ENCODE data around the gene SEC61B.

SEC61B gene

GRCh38 chr9:99264070-99264680, 42.1 kb downstream of the SEC61B start:
- in situ Hi-C loops (cut with MboI; ENCODE audit: low sequenced_read_pairs), result loop anchor here (25.0 kb wide), 1 partner anchor 748 kb away; no protein-coding TSS in a partner anchor

GRCh38 chr9:99265691-99266090, 43.6 kb downstream of the SEC61B start:
- in situ Hi-C loops (cut with MboI; ENCODE audit: low sequenced_read_pairs), result loop anchor here (25.0 kb wide), 1 partner anchor 747 kb away; no protein-coding TSS in a partner anchor

- in situ Hi-C loops (cut with MboI; ENCODE audit: low sequenced_read_pairs), result loop anchor here (25.0 kb wide), 1 partner anchor 746 kb away; no protein-coding TSS in a partner anchor
Measured at GRCh38 chr9:99266255-99267023, 44.4 kb downstream of the SEC61B start.

GRCh38 chr9:99269416-99269815, 47.3 kb downstream of the SEC61B start:
- in situ Hi-C loops (cut with MboI; ENCODE audit: low sequenced_read_pairs), result loop anchor here (25.0 kb wide), 1 partner anchor 743 kb away; no protein-coding TSS in a partner anchor

- in situ Hi-C loops (cut with MboI; ENCODE audit: low sequenced_read_pairs), result loop anchor here (25.0 kb wide), 1 partner anchor 742 kb away; no protein-coding TSS in a partner anchor
Measured at GRCh38 chr9:99270491-99270890, 48.4 kb downstream of the SEC61B start.

GRCh38 chr9:99272836-99273235, 50.8 kb downstream of the SEC61B start:
- in situ Hi-C loops (cut with MboI; ENCODE audit: low sequenced_read_pairs), result loop anchor here (25.0 kb wide), 1 partner anchor 739 kb away; no protein-coding TSS in a partner anchor

- in situ Hi-C loops (cut with MboI; ENCODE audit: low sequenced_read_pairs), result loop anchor here (25.0 kb wide), 1 partner anchor 738 kb away; no protein-coding TSS in a partner anchor
Measured at GRCh38 chr9:99274016-99274415, 51.9 kb downstream of the SEC61B start.

GRCh38 chr9:99274495-99274894, 52.4 kb downstream of the SEC61B start:
- in situ Hi-C loops (cut with MboI; ENCODE audit: low sequenced_read_pairs), result loop anchor here (25.0 kb wide), 1 partner anchor 738 kb away; no protein-coding TSS in a partner anchor
